Naive B cell (primary cell): Measurements from ENCODE around the gene RNF220. TPM values are rescaled to one million over a fixed set of nuclear protein-coding genes. Genes with fewer than 3 reads are reported as not detected.

ENCODE experiments used
- ATAC-seq, 2 donors: fragments of 150-1000 bp; cut with Tn5 transposase; 2 replicates each; pipeline ENCODE4 v1.10.0; 2021; ENCODE audit warnings: low read depth in 2 of 2, mild to moderate bottlenecking in 2 of 2, moderate library complexity in 2 of 2
- DNase-seq: peaks from one replicate; pipeline ENCODE4 v3.0.0; 2022
- H3K27ac Mint-ChIP-seq, 6 donors: one replicate each; pipeline ENCODE4 v1.8.0; 2020 to 2022; ENCODE audit warnings: mild to moderate bottlenecking in 6 of 6, mixed read lengths in 6 of 6, moderate library complexity in 5 of 6, inconsistent platforms in 2 of 6
- H3K27me3 Mint-ChIP-seq, 3 donors: one replicate each; pipeline ENCODE4 v1.8.0; 2021 to 2022; ENCODE audit warnings: mixed read lengths in 3 of 3, mild to moderate bottlenecking in 1 of 3
- H3K36me3 Mint-ChIP-seq, 2 donors: one replicate each; pipeline ENCODE4 v1.8.0; 2020 to 2022; ENCODE audit warnings: mixed read lengths in 2 of 2, inconsistent platforms in 1 of 2, mild to moderate bottlenecking in 1 of 2
- H3K4me1 Mint-ChIP-seq, 3 donors: one replicate each; pipeline ENCODE4 v1.8.0; 2020 to 2022; ENCODE audit warnings: mixed read lengths in 3 of 3, inconsistent platforms in 1 of 3, mild to moderate bottlenecking in 1 of 3, moderate library complexity in 1 of 3
- H3K4me3 Mint-ChIP-seq, 8 donors: one replicate each; pipeline ENCODE4 v1.8.0; 2020 to 2022; ENCODE audit warnings: mild to moderate bottlenecking in 8 of 8, mixed read lengths in 8 of 8, moderate library complexity in 8 of 8, inconsistent platforms in 2 of 8
- H3K9me3 Mint-ChIP-seq, 7 donors: one replicate each; pipeline ENCODE4 v1.8.0; 2020 to 2022; ENCODE audit warnings: mixed read lengths in 7 of 7, mild to moderate bottlenecking in 5 of 7, inconsistent platforms in 2 of 7, moderate library complexity in 1 of 7
- polyA plus RNA-seq, 6 donors: library from polyadenylated mRNA; unstranded; fragments of 300-500 nt; fragmentation: Illumina TruSeq; gene quantifications; one replicate each; pipeline ENCODE4 v1.2.3, GENCODE V29; 2021; ENCODE audit warnings: low read depth in 6 of 6

The RNF220 gene
- polyA plus RNA-seq, 6 donors from 2014 or later = 75.3 to 117 (median 82.4) TPM

GRCh38 chr1:44628962-44629756 is 224.1 kb downstream of the RNF220 start:
- ATAC-seq = no peak
- peaks cover 0 to 3% (median 0%) of the 10 kb centered on the region in 7 donors for H3K9me3 Mint-ChIP-seq
- H3K4me3 Mint-ChIP-seq = peak overlapping the region in 2 of 8 donors; percentile 17 to 88
- no peak overlapping the region for H3K27ac Mint-ChIP-seq
- H3K27me3 Mint-ChIP-seq = no peaks in the 10 kb centered on the region
- H3K36me3 Mint-ChIP-seq = no peaks in the 10 kb centered on the region
- no peak for DNase-seq
- peaks cover 24 to 32% (median 27%) of the 10 kb centered on the region in 3 donors for H3K4me1 Mint-ChIP-seq

GRCh38 chr1:44630116-44630515 is 225.1 kb downstream of the RNF220 start:
- Mint-ChIP-seq H3K36me3 (no peaks in the 10 kb centered on the region), H3K9me3 (peaks cover 0 to 3% (median 0%) of the 10 kb centered on the region in 7 donors), H3K27ac (peak overlapping the region in 4 of 6 donors; percentile 40 to 97 (median 78)), H3K27me3 (no peaks in the 10 kb centered on the region), H3K4me3 (peak overlapping the region in 6 of 8 donors; percentile 88 to 97 (median 91)), H3K4me1 (peaks cover 33 to 42% (median 35%) of the 10 kb centered on the region in 3 donors)
- no peak for DNase-seq
- ATAC-seq = no peak

GRCh38 chr1:44631333-44631646 is 226.2 kb downstream of the RNF220 start:
- peaks cover 36 to 42% (median 42%) of the 10 kb centered on the region in 3 donors for H3K4me1 Mint-ChIP-seq
- no peaks in the 10 kb centered on the region for H3K27me3 Mint-ChIP-seq
- H3K9me3 Mint-ChIP-seq = peaks cover 0 to 3% (median 0%) of the 10 kb centered on the region in 7 donors
- H3K36me3 Mint-ChIP-seq = no peaks in the 10 kb centered on the region
- H3K4me3 Mint-ChIP-seq = peak overlapping the region; percentile 88 to 97 (median 93)
- peak overlapping the region; percentile 92 to 98 (median 96) for H3K27ac Mint-ChIP-seq
- DNase-seq = no peak
- ATAC-seq = peak; percentile 4 to 13

DNA sequence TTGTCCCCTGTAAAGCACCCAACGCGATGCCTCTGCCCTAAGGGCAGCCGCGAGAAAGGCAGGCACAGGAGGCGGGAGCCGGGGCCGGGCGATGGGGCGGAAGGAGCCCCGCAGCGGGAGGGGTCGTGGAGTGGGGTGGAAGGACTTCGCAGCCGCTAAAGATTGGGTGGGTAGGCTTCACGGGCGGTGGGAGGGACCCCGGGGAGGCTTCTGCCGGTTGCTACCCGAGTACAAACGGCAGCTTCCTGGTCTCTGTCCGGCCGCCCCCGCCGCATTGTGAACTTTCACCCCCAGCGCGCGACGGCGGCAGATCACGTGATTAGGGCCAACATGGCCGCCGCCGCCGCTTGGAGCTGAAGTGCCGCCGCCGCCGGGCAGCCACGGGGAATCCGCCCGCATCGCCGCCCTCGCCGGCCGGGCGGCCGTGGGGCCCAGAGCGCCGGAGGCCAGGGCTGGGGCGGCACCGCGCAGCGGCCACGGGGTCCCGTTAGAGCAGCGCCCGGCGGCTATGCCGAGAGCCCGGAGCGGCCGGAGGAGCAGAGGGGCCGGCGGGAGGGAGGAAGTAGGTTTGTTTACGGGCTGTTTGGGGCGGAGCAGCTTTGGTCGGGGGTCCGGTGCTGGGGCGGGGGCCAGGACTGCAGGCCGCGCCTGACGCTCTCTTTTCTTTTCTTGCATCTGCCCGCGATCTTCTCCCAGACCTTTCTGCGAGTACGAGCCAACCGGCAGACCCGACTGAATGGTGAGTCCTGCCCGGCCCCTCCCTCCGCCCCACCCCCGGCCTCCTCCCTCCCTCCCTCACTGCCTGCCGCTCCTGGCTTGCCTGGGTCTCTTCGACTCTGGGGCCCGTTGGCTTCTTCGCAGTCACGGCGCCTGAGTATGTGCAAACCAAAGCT is 226.8 kb downstream of the RNF220 start:
- no peaks in the 10 kb centered on the region for H3K36me3 Mint-ChIP-seq
- peak; percentile 87 for DNase-seq
- H3K4me1 Mint-ChIP-seq = peaks cover 36 to 46% (median 42%) of the 10 kb centered on the region in 3 donors
- peak overlapping the region; percentile 88 to 97 (median 93) for H3K4me3 Mint-ChIP-seq
- no peaks in the 10 kb centered on the region for H3K27me3 Mint-ChIP-seq
- peak overlapping the region; percentile 96 to 98 (median 97) for H3K27ac Mint-ChIP-seq
- peak; percentile 76 to 77 for ATAC-seq
- H3K9me3 Mint-ChIP-seq = peaks cover 0 to 3% (median 0%) of the 10 kb centered on the region in 7 donors

GRCh38 chr1:44632598-44632997 is 227.5 kb downstream of the RNF220 start:
- Mint-ChIP-seq H3K4me3 (peak overlapping the region; percentile 88 to 96 (median 92)), H3K27ac (peak overlapping the region; percentile 88 to 98 (median 96)), H3K27me3 (no peaks in the 10 kb centered on the region), H3K4me1 (peaks cover 36 to 46% (median 42%) of the 10 kb centered on the region in 3 donors), H3K36me3 (no peaks in the 10 kb centered on the region), H3K9me3 (peaks cover 0 to 3% (median 0%) of the 10 kb centered on the region in 7 donors)
- peak; percentile 1 to 6 for ATAC-seq
- DNase-seq = no peak

DNA sequence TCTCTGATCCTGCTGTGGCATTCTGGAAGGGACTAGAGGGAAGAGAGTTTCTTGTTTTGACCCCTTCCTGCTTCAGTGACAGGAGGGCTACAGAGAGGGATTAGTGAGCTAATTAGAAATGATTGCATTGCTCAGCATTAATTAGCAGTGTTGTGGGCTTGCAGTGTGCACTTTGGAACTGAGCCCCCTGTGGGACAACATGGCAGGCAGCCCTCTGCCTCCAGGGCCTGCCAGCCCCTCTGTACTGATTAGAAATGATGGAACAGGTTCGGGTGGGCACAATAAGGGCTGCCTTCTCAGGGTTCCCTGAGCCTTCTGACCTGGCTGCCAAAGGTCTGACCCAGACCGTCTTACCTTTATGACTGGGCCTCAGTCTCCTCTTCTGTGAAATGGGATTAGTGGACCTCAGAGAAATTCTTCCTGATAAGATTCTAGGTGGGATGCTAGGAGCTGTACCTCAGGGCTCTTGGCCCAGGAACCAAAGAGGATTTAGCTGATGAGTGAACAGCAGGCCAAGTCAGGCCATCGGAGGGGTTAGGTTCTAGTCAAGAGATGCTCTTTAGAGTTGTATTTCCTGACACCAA is 229.6 kb downstream of the RNF220 start:
- ATAC-seq (no peak), DNase-seq (no peak)
- peaks cover 0 to 3% (median 0%) of the 10 kb centered on the region in 7 donors for H3K9me3 Mint-ChIP-seq
- H3K27me3 Mint-ChIP-seq = no peaks in the 10 kb centered on the region
- peak overlapping the region in 2 of 6 donors; percentile 19 to 97 for H3K27ac Mint-ChIP-seq
- H3K36me3 Mint-ChIP-seq = no peaks in the 10 kb centered on the region
- peak overlapping the region in 2 of 8 donors; percentile 62 to 88 for H3K4me3 Mint-ChIP-seq
- peaks cover 36 to 46% (median 42%) of the 10 kb centered on the region in 3 donors for H3K4me1 Mint-ChIP-seq

DNA sequence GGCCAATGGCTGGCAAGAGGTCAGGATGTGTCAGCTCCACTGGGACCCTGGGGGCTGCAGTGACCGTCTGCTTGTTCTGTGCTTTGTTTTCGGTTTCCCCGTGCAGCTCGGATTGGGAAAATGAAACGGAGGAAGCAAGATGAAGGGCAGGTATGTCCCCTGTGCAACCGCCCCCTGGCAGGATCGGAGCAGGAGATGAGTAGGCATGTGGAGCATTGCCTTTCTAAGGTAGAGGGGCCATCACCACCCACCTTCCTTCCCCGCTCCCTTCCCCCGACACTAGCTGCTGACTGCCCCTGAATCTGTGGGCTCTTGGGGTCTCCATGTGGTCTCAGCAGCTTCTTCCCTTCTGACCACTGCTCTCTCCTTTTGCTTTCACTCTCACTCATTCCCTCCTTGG is 230.4 kb downstream of the RNF220 start:
- no peak for ATAC-seq

GRCh38 chr1:44636083-44636687 is 231.1 kb downstream of the RNF220 start:
- no peak for DNase-seq
- ATAC-seq = no peak
- H3K4me3 Mint-ChIP-seq = no peak overlapping the region
- no peaks in the 10 kb centered on the region for H3K27me3 Mint-ChIP-seq
- H3K9me3 Mint-ChIP-seq = no peaks in the 10 kb centered on the region
- H3K27ac Mint-ChIP-seq = peak overlapping the region in 1 of 6 donors; percentile 21
- H3K4me1 Mint-ChIP-seq = peaks cover 28 to 38% (median 35%) of the 10 kb centered on the region in 3 donors
- no peaks in the 10 kb centered on the region for H3K36me3 Mint-ChIP-seq

More for the DNA sequence above, 230.4 kb downstream of the RNF220 start:
- peak overlapping the region in 1 of 8 donors; percentile 12 for H3K4me3 Mint-ChIP-seq
- peaks cover 0 to 3% (median 0%) of the 10 kb centered on the region in 7 donors for H3K9me3 Mint-ChIP-seq
- H3K27me3 Mint-ChIP-seq = no peaks in the 10 kb centered on the region
- DNase-seq = no peak
- H3K27ac Mint-ChIP-seq = no peak overlapping the region
- no peaks in the 10 kb centered on the region for H3K36me3 Mint-ChIP-seq
- peaks cover 36 to 46% (median 42%) of the 10 kb centered on the region in 3 donors for H3K4me1 Mint-ChIP-seq

- H3K27me3 Mint-ChIP-seq = no peaks in the 10 kb centered on the region
- peaks cover 25 to 35% (median 31%) of the 10 kb centered on the region in 3 donors for H3K4me1 Mint-ChIP-seq
- peaks cover 0 to 2% of the 10 kb centered on the region in 2 donors for H3K36me3 Mint-ChIP-seq
- no peaks in the 10 kb centered on the region for H3K9me3 Mint-ChIP-seq
- no peak for DNase-seq
- H3K27ac Mint-ChIP-seq = peak overlapping the region in 1 of 6 donors; percentile 47
- ATAC-seq = no peak
- no peak overlapping the region for H3K4me3 Mint-ChIP-seq
These were observed 231.9 kb downstream of the RNF220 start for GRCh38 chr1:44636688-44637598.

GRCh38 chr1:44637702-44638411 is 232.8 kb downstream of the RNF220 start:
- H3K4me1 Mint-ChIP-seq = peaks cover 29% of the 10 kb centered on the region in 3 donors
- DNase-seq (no peak), ATAC-seq (no peak)
- H3K36me3 Mint-ChIP-seq = peaks cover 0 to 10% of the 10 kb centered on the region in 2 donors
- peak overlapping the region in 5 of 6 donors; percentile 15 to 81 (median 52) for H3K27ac Mint-ChIP-seq
- H3K4me3 Mint-ChIP-seq = no peak overlapping the region
- H3K27me3 Mint-ChIP-seq = no peaks in the 10 kb centered on the region
- H3K9me3 Mint-ChIP-seq = no peaks in the 10 kb centered on the region

- Mint-ChIP-seq H3K4me1 (peaks cover 6 to 17% (median 16%) of the 10 kb centered on the region in 3 donors), H3K4me3 (no peak overlapping the region), H3K36me3 (peaks cover 0 to 31% of the 10 kb centered on the region in 2 donors), H3K27ac (peak overlapping the region in 3 of 6 donors; percentile 22 to 59 (median 56)), H3K27me3 (no peaks in the 10 kb centered on the region), H3K9me3 (no peaks in the 10 kb centered on the region)
- DNase-seq (no peak), ATAC-seq (no peak)
These were observed 235.3 kb downstream of the RNF220 start for GRCh38 chr1:44640200-44640853.
